ENCODE data around the gene PRM2.

PRM2 gene

DNA sequence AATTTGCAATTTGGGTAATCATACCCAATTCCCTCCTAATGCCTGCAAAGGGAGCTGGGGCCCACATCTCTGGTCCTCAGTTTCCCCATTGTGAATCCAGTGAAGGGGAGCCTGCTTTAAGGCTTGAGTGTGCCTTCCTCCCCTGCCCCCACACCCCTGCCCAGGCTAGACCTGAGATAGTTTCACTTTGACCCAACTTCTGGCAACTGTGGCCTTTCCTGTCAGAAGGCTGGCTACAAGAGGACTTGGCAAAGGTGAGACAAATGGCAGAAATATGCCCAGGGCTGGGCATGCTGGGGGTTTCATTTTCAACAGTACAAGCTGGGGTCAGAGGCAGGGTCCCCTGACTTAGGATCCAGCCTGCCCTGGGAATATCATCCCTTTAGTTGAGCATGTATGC lies 30.3 kb downstream of the PRM2 start:
- no peak for DNase-seq

DNA sequence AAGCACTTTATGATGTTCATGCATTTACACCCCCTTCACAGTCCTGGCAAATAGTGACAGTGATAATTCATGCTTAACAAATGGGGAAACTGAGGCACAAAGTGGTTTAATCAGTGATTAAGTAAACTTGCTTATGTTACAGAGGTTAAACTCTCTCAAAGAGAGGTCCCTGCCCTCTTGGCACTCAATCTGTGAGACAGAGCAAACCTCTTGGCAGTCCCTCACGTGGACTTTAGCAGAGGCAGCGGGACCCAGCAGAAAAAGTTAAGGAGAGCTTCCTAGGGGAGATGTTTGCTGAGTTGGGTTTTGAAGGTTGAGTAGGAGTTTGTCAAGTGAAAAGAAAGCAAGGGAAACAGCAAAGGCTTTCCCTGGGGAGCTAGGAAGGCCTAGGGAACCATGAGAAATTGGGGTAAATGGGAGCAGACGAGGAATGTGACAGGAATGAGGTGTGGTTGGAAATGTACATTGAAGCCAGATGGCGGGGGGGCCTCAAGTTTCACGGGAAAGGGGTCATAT lies 31.0 kb downstream of the PRM2 start:
- DNase-seq: no peak

DNA sequence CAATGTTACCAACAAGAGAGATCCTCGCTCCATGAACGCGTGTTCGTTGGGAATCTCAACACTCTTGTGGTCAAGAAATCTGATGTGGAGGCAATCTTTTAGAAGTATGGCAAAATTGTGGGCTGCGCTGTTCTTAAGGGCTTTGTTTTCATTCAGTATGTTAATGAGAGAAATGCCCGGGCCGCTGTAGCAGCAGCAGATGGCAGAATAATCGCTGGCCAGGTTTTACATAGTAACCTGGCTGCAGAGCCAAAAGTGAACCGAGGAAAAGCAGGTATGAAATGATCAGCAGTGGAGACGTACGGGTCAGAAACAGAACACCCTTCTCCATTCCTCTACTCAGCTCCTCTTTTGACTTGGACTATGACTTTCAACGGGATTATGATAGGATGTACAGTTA lies 33.6 kb downstream of the PRM2 start:
- DNase-seq: no peak

DNA sequence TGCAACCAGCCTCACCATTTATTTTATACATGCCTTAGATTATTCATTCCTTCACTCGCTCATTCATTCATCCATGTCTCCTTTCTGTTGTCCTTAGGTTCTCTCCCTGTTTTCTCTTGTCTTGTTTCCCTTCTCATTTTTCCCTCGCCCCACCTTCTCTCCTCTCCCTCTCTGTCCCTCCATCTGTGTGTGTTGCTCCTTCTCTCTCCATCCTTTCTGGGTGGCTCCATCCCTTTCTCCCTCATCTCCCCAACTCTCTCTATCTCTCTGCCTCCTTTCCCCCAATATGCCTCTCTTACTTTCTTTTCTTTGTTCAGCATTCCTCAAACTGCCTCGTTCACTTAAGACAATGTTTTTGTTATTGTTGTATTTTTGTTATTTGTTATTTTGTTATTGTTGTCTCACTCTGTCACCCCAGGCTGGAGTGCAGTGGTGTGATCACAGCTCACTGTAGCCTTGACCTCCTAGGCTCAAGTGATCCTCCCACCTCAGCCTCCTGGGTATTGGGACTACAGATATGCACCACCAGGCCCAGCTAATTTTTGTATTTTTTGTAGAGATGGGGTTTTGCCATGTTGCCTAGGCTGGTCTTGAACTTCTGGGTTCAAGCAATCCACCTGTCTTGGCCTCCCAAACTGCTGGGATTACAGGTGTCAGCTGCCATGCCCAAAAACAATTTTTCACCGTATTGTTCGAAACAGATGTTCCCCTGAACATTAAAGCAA lies 34.6 kb downstream of the PRM2 start:
- no peak for DNase-seq

DNA sequence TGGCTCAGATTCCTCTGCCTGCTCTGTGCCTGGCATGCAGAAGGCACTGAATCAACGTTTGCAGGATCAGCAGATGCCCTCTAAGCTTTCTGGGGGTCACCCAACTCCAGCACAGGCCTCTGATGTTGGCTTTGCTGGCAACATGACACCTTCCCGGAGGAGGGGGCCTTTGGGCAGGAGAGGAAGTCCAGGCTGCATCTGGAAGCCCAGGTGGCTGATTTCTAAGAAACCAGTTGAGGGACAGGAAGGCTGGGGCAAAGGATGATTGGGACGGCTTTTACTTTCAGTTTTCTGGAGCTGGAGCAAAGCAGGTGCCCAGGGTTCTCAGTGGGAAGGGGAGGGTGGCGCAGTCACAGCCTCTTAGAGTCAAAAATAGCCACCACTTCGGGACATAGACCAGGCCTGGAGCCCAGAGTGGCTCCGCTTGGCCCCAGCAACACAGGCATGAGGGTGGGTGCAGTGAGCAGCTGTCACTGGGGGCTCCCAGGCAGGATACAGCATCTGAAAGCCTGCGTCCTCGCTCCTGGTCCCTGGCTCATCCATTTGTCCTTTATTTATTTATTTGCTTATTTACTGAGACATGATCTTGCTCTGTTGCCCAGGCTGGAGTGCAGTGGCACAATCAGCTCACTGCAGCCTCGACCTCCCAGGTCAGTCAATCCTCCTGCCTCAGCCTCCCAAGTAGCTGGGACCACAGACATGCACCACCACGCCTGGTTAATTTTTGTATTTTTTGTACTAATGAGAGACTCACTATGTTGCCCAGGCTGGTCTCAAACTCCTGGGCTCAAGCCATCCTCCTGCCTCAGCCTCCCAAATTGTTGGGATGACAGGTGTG lies 35.4 kb downstream of the PRM2 start:
- DNase-seq: no peak

DNA sequence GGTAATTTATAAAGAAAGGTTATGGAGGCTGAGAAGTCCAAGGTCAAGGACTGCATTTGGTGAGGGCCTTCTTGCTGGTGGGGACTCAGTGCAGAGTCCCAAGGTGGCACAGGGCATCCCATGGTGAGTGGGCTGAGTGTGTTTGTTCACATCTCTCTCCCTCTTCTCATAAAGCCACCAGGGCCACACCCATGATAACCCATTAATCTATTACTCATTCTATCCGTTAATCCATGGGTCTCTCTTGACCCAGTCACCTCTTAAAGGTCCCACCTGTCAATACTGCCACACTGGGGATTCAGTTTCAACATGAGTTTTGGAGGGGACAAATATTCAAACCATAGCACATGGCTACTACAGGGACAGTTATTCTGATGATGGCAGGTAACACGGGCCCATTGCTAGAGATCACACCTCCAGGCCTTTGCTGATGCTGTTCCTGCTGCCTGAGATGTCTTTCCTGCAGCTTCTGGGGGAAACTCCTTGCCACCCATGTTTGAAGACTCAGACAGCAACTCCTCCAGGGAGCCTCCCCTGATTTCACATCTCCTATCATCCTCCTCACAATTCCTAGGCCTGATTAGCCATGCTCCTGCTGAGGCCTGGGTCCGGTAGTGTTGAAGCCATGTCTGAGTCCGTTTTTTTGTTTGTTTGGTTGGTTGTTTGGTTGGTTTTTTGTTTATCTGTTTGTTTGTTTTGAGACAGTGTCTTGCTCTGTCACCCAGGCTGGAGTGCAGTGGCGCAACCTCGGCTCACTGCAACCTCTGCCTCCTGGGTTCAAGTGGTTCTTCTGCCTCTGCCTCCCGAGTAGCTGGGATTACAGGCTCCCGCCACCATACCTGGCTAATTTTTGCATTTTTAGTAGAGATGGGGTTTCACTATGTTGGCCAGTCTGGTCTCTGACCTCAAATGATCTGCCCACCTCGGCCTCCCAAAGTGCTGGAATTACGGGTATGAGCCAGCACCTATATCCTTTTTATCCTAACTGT lies 36.3 kb downstream of the PRM2 start:
- no peak for DNase-seq

DNA sequence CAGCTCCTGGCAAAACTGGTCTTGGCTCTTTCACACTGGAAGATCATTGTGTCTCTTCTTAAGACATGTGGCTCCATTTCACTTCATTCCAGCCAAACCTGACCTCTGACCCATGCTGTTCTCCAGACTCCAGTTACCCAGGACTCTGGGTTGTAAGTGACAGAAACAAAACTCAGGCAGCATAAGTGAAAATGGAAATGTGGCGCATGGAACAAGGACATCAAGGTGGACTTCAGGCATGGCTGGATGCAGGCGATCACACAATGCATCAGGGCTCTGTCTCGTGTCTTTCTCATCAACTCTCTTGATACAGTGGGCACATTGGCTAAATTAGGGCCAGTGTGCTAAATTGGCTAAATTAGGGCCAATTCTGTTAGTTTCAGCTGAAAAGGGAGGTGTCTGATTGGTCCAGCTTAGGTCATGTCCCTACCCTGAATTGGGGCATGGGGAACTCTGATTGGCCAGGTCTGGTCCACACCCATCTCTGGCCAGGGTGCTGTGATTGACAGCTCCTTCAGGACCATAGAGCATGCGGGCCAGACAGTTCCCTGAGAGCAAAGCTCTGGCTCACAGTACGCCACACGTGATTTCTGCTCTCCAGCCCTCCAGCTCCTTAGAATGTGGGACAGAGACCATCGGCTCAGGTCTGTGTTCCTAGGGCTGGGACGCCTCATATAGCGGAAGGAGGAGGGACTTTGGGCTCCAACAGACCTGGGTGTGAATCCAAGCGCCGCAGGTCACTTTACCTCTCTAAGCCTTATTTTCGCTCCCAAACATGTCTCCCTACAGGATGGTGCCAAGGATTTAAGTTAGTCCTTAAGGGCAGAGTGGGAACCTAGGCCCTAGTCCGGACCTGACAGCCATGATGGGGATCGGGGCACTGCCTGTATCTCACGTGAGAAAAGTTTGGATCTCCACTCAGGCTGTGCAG lies 37.7 kb downstream of the PRM2 start:
- DNase-seq: no peak

DNA sequence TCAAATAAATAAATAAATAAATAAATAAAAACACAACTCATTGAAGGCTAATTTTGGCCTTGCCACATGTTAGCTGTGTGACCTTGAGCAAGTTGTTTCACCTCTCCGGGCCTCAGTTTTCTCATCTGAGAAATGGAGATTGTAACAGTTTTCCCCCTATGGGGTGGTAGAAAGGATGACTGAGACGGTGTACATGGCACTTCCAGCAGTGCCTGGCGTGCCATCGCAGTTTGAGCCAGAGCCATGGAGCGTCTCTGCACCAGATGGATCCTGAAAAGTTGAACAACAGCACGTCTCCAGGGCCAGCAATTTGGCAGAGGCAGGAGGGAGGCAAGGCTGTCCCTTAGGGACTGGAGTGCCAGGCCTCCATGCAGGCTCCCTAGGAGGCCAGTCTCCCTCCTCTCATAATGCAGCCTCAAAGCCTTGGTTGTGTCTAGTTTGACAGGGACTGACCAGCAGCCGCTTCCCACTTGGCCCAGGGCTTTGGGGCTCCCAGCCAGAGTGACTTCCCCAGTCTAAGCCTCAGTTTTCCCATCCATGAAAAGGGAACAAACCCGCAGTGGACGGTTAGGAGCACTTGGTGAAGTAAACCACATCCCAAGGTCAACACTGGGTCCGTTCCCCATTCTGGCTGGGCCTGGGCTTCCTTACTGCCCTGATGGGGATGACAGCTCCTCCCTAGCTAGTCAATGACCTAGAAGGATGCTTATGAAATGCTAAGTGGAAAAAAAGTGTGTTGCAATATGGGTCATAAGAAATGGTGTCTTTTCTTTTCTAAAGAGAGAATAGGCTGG lies 39.6 kb downstream of the PRM2 start:
- no peak for DNase-seq

DNA sequence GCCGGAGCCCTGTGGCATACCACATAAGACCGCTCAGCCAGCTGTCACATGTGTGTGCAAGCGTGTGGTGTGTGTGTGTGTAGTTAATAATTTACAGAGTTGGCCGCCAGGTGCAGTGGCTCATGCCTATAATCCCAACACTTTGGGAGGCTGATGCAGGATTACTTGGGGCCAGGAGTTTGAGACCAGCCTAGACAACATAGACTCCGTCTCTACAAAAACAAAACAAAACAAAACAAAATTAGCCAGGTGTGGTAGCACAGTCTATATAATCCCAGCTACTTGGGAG lies 40.6 kb downstream of the PRM2 start:
- DNase-seq: no peak

DNA sequence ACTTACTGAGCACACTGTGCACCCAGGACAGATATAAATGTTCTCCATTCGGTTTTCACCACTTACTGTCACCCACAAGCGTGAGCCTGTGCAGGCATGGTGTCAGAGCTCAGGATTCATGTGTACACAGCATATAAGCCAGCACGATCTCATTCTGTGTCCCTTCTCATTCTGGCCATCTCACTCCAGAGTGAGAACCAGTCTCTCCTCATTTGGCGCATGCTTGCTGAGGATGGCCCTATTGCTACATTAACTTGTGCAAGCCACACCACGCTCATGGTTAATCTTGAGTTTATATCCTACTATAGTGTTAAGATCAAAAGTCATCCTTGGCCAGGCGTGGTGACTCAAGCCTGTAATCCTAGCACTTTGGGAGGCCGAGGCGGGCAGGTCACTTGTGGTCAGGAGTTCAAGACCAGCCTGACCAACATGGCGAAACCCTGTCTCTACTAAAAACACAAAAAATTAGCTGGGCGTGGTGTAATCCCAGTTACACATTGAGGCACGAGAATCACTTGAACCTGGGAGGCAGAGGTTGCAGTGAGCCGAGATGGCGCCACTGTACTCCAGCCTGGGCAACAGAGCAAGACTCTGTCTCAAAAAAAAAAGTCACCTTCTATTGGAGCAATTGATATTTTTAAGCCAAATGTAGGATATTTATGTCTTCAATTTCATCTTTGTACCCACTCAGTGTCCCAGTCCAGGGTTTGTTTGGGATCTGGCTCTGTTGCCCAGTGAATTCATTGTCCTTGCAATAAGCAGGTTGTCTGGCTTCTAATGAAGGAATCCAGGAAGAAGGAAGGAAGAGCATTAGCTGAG lies 41.2 kb downstream of the PRM2 start:
- DNase-seq: no peak

DNA sequence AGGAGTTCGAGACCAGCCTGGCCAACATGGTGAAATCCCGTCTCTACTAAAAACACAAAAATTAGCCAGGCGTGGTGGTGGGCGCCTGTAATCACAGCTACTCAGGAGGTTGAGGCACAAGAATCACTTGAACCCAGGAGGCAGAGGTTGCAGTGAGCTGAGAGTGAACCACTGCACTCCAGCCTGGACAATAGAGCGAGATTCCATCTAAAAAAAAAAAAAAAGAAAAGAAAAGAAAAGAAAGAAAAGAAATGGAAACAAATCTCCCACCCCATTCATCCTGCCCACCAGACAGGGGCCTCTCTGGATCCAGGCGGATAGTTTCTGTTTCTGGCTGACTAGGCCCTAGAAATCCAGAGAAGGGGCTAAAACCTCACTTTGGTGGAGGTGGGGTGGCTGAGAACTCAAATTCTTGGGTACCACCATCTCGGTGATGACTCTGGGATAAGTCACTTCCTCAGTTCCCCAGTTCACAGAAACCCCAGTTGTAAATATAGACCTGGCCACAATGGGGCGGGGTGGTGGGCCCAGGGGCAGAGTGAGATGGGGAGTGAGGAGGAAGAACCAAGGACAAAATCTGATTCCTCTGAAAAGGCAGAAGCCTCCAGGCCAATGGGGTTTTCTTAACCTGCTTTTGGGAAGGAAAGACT lies 42.4 kb downstream of the PRM2 start:
- DNase-seq: no peak

DNA sequence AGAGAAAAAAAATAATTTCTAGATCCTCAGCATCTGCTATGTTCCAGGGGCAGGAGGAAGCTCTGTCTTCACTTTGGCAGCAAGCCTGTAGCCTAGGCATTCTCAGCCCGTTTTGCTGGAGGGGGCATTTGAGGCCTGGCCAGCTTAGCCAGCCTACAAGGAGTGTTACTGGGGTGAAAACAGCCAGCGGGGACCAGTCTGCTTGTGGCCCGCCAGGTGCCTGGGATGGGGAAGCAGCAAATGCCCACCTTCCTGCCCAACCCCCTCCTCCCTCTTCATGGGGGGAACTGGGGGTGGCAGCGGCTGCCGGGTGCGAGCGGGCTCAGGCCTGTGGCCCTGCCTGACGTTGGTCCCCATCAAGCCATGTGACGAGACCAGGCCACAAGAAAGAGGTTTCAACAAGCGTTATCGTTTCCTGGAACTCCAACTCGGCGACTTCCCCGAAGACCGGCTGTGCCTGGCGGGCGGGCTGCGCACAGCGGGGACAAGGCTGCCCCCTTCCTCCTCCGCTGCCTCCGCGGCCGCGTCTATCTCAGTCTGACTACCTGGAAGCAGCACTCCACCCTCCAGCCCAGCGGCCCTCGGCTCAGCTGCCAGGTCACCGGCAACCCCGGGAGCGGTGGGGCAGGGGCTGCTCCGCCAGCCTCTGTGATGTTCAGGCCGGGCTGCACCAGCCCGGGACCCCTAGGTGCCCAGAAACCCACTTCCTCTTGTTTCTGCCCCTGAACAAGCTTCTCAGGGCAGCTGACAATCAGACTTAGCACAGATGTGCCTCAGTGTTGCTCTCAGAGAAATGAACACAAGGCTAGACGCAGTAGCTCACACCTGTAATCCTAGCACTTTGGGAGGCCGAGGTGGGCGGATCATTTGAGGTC lies 43.2 kb downstream of the PRM2 start:
- DNase-seq: no peak

DNA sequence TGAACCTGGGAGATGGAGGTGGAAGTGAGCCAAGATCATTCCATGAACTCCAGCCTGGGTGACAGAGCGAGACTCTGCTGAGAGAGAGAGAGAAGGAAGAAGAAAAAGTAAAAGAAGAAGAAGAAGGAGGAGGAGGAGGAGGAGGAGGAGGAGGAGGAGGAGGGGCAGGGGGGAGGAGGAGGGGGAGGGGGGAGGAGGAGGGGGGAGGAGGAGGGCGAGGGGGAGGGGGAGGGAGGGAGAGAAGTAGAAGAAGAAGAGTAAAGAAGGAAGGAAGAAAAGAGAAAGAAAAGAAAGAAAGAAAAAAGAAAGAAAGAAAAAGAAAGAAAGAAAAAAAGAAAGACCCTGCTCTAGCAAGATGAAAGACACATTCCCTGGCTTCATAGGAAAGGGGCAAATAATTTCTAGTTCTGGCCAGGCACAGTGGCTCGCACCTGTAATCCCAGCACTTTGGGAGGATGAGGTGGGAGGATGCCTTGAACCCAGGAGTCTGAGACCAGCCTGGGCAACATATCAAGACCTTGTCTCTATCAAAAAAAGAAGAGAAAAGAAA lies 43.9 kb downstream of the PRM2 start:
- no peak for DNase-seq

DNA sequence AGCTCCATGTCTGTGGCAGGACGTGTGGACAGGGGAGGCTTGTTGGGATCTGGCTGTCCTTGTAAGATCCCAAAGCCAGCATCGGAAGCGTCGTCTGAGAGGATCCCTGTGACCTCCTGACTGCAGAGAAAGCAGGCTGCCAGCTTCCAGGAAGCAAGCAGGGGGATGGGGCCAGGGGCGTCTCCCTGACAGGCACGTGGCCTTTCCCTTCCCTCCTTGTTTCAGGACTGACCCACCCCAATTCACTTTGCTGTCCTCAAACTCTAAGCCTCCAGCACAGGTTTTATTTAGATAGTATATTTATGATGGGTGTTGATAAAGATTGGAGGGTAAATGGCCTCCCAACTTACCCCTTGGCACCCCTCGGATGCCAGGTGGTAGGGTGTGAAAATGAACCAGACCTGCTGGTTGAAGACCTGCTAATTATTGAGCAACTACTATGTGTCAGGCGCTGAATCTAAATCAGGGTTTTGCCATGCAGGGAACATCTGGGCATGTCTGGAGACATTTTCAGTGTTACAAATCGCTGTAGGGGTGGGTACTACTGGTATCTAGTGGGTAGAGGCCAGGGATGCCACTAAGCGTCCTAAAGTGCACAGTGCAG lies 44.8 kb downstream of the PRM2 start:
- DNase-seq: no peak

DNA sequence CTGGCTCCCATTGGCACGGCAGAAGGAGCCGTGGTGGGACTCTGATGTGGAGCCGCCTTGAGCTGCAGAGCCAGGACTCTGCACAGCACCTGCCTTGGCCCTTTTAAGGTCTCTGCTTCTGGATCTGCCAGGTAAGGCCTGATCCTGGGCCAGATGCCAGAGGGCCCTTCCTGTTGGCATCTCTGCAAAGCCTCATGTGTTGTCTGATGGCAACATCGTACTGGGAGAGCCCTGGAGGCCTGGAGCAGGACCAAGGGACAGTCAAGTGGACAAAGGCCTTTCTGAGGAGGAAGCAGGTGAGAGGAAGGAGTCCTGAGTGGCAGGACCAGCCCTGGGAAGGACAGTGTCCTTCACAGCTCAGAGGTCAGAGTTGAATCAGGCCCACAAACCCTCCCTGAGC lies 46.4 kb downstream of the PRM2 start:
- no peak for DNase-seq

DNA sequence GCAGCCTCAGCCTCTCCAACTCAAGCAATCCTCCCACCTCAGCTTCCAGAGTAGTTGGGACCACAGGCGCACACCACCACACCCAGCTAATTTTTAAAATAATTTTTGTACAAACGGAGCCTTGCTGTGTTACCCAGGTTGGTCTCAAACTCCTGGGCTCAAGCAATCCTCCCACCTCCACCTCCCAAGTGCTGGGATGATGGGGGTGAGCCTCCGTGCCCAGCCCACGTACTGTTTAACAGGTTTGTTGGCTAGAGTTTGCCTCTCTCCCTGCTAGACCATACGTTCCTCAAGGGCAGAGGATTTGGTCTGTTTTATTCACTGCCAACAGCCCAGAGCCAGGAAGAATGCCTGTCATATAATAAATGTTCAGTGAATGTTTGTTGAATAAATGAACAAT lies 46.8 kb downstream of the PRM2 start:
- DNase-seq: no peak

DNA sequence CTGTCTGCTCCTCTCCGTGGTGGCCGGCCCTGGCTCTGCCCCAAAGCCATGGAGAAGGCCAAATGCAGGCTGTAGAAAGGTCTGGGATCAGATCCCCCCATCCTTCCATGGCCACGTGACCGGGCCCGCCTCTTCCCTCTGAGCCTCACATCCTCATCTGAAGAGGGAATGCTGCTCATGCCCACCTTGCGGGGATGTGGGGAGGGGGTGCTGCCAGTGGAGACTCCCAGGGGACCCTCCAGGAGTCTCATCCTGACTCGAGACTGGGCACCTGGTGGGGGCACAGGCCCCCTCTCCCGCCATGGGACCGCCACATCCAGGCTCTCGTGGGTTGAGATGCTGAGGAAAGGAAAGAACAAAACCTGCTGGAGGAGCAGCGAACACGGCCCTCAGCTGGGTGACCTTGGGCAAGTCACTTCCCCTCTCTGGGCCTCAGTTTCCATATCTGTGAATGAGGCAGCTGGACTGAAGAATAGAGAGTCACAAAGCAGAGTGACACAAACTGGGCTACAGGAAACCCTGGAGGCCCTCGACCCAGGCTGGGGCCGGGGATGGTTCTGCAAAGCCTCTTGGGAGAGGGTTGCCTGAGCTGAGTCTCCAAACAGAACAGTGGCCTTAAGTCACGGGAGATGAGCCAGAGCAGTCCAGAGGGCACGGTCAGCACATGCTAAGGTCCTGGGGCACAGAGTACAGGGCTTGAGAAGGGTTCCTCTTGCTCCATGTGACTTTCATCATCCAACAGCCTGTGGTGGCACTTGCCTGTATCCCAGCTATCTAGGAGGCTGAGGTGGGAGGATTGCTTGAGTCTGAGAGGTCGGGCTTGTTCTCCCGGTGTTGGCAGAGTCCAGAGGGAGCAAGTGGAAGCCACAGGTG lies 50.4 kb downstream of the PRM2 start:
- DNase-seq: no peak
